Neural cell (in vitro differentiated cells): ENCODE results near the gene FAM181B. TPM values are rescaled to one million over a fixed set of nuclear protein-coding genes. Genes with fewer than 3 reads are reported as not detected.

Source experiments
- H2AFZ ChIP-seq: fragments of 200-600, 300-800 bp; sonication (generic), shearing (Covaris generic); 2 replicates; pipeline ENCODE4 v1.6.0; 2014; ENCODE audit warnings: low read depth, mild to moderate bottlenecking, antibody characterized with exemption, low read length, moderate library complexity
- H3F3A ChIP-seq: fragments of 200-600 bp; shearing (Covaris generic); 2 replicates; pipeline ENCODE4 v1.6.1; 2016; ENCODE audit warnings: mild to moderate bottlenecking, moderate library complexity, mixed read lengths, antibody characterized with exemption, low read length; ENCODE audit not compliant: insufficient read depth, poor library complexity, severe bottlenecking
- H3K27ac ChIP-seq: fragments of 200-600, 300-800 bp; sonication (generic), shearing (Covaris generic); 2 replicates; pipeline ENCODE4 v1.5.1; 2014; ENCODE audit warnings: mild to moderate bottlenecking, low read length, moderate library complexity
- H3K27me3 ChIP-seq: fragments of 300-800, 200-600 bp; sonication (generic), shearing (Covaris generic); 2 replicates; pipeline ENCODE4 v1.6.0; 2014; ENCODE audit warnings: mild to moderate bottlenecking, low read depth, low read length, moderate library complexity; ENCODE audit not compliant: insufficient read depth
- H3K36me3 ChIP-seq: fragments of 300-800, 200-600 bp; sonication (generic), shearing (Covaris generic); 2 replicates; pipeline ENCODE4 v1.5.1; 2014; ENCODE audit warnings: mild to moderate bottlenecking, antibody characterized with exemption, low read length, moderate library complexity; ENCODE audit not compliant: insufficient read depth
- H3K4me2 ChIP-seq: fragments of 300-800, 200-600 bp; sonication (generic), shearing (Covaris generic); 2 replicates; pipeline ENCODE4 v1.6.0; 2014; ENCODE audit warnings: mild to moderate bottlenecking, low read length
- H3K4me3 ChIP-seq: fragments of 300-800, 200-600 bp; sonication (generic), shearing (Covaris generic); 2 replicates; pipeline ENCODE4 v1.5.1; 2014; ENCODE audit warnings: mild to moderate bottlenecking, low read length, moderate library complexity
- H3K79me2 ChIP-seq: fragments of 200-600 bp; shearing (Covaris generic); replicated peaks from 2 replicates; pipeline ENCODE4 v1.6.0; 2014; ENCODE audit warnings: mild to moderate bottlenecking, low read length, moderate library complexity; ENCODE audit not compliant: insufficient read depth
- H3K9ac ChIP-seq: fragments of 300-800, 200-600 bp; sonication (generic), shearing (Covaris generic); 2 replicates; pipeline ENCODE4 v1.6.1; 2016; ENCODE audit warnings: mild to moderate bottlenecking, low read length, mixed read lengths
- H3K9me2 ChIP-seq: fragments of 200-600 bp; shearing (Covaris generic); 2 replicates; pipeline ENCODE4 v1.6.1; 2016; ENCODE audit warnings: mild to moderate bottlenecking, low read length, mixed read lengths; ENCODE audit not compliant: insufficient read depth
- H3K9me3 ChIP-seq: fragments of 200-600, 300-800 bp; sonication (generic), shearing (Covaris generic); 2 replicates; pipeline ENCODE4 v1.6.1; 2016; ENCODE audit warnings: mild to moderate bottlenecking, mixed run types, low read length, moderate library complexity, mixed read lengths
- H4K20me1 ChIP-seq: fragments of 200-600 bp; shearing (Covaris generic); 2 replicates; pipeline ENCODE4 v1.6.1; 2016; ENCODE audit warnings: mild to moderate bottlenecking, mixed run types; ENCODE audit not compliant: insufficient read depth
- EP300 ChIP-seq: fragments of 450-650 bp; conservative IDR thresholded peaks from 2 replicates; pipeline ENCODE4 v1.6.1; 2014; ENCODE audit warnings: antibody characterized with exemption, mild to moderate bottlenecking, moderate library complexity; ENCODE audit not compliant: poor library complexity, severe bottlenecking
- EZH2 ChIP-seq: fragments of 200-600, 300-800 bp; shearing (Covaris generic), sonication (generic); IDR thresholded peaks from 2 replicates; pipeline ENCODE4 v1.6.1; 2014; ENCODE audit warnings: antibody characterized with exemption, low read length, borderline replicate concordance, mild to moderate bottlenecking; ENCODE audit not compliant: insufficient read depth, poor library complexity, severe bottlenecking
- MXI1 ChIP-seq: fragments of 450-650 bp; conservative IDR thresholded peaks from 2 replicates; pipeline ENCODE4 v1.6.1; 2014; ENCODE audit warnings: antibody characterized with exemption, mild to moderate bottlenecking; ENCODE audit not compliant: poor library complexity, severe bottlenecking
- POLR2AphosphoS5 ChIP-seq: IDR thresholded peaks from 2 replicates; pipeline ENCODE4 v1.6.1; 2012
- RAD21 ChIP-seq: fragments of 450-650 bp; conservative IDR thresholded peaks from 2 replicates; pipeline ENCODE4 v1.6.1; 2014; ENCODE audit warnings: antibody characterized with exemption, mild to moderate bottlenecking, moderate library complexity
- REST ChIP-seq: IDR thresholded peaks from 2 replicates; pipeline ENCODE4 v1.6.1; 2012; ENCODE audit warnings: borderline replicate concordance
- SMC3 ChIP-seq: fragments of 450-650 bp; conservative IDR thresholded peaks from 2 replicates; pipeline ENCODE4 v1.6.1; 2014; ENCODE audit warnings: antibody characterized with exemption, mild to moderate bottlenecking, moderate library complexity; ENCODE audit not compliant: poor library complexity
- TAF1 ChIP-seq: IDR thresholded peaks from 2 replicates; pipeline ENCODE4 v1.6.1; 2012; ENCODE audit warnings: low read depth
- polyA plus RNA-seq: library from polyadenylated mRNA; depleted of rRNA; stranded (reverse); fragments of >200 nt; gene quantifications from 2 replicates; pipeline ENCODE4 v1.2.3, GENCODE V29; 2014
- TF ChIP-seq, protein P1 (sequence below): fragments of 450-650 bp; IDR thresholded peaks from 2 replicates; pipeline ENCODE4 v1.5.1; 2014; ENCODE audit warnings: antibody characterized with exemption, mild to moderate bottlenecking, moderate library complexity; ENCODE audit not compliant: poor library complexity, severe bottlenecking

FAM181B gene
- polyA plus RNA-seq, 1 donor from 2014 or later, result 1.3 TPM

DNA sequence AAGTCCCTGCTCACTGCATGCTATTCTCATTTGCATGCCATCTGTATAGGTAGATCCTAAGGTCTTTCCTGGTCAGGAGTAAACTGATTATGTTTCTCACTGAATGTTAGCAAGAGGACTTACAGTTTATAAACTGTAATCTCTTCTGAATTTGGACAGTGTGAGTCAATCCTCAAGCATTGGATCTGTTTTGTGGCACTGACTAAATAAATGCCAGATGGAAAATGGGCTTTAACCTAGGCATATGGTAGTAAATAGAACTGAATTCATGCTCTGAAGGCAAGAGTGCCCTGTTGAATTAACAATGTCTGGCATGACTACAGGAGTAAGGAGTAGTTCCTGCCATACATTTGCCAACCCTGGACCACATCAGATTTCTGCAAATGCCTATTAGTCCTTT lies 11.4 kb downstream of the FAM181B start:
- no peak overlapping the region for H3K4me2 ChIP-seq
- H3F3A ChIP-seq, result no peaks in the 10 kb centered on the region
- H4K20me1 ChIP-seq, result no peaks in the 10 kb centered on the region
- no peak overlapping the region for H3K27ac ChIP-seq
- H3K27me3 ChIP-seq, result no peaks in the 10 kb centered on the region
- H3K4me3 ChIP-seq, result no peak overlapping the region
- no peaks in the 10 kb centered on the region for H3K9me2 ChIP-seq
- no peak overlapping the region for H3K9ac ChIP-seq
- H2AFZ ChIP-seq, result no peak overlapping the region
- H3K9me3 ChIP-seq, result no peaks in the 10 kb centered on the region
- no peak for TF ChIP-seq MXI1
- TF ChIP-seq REST, result no peak
- no peak for TF ChIP-seq SMC3
- no peak for TF ChIP-seq RAD21
- no peak for TF ChIP-seq POLR2AphosphoS5
- TF ChIP-seq TAF1, result no peak
- no peak for TF ChIP-seq EZH2
- no peak for TF ChIP-seq EP300
- TF ChIP-seq, protein P1, sequence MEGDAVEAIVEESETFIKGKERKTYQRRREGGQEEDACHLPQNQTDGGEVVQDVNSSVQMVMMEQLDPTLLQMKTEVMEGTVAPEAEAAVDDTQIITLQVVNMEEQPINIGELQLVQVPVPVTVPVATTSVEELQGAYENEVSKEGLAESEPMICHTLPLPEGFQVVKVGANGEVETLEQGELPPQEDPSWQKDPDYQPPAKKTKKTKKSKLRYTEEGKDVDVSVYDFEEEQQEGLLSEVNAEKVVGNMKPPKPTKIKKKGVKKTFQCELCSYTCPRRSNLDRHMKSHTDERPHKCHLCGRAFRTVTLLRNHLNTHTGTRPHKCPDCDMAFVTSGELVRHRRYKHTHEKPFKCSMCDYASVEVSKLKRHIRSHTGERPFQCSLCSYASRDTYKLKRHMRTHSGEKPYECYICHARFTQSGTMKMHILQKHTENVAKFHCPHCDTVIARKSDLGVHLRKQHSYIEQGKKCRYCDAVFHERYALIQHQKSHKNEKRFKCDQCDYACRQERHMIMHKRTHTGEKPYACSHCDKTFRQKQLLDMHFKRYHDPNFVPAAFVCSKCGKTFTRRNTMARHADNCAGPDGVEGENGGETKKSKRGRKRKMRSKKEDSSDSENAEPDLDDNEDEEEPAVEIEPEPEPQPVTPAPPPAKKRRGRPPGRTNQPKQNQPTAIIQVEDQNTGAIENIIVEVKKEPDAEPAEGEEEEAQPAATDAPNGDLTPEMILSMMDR, result no peak
- no peaks in the 10 kb centered on the region for H3K79me2 ChIP-seq
- H3K36me3 ChIP-seq, result no peaks in the 10 kb centered on the region

DNA sequence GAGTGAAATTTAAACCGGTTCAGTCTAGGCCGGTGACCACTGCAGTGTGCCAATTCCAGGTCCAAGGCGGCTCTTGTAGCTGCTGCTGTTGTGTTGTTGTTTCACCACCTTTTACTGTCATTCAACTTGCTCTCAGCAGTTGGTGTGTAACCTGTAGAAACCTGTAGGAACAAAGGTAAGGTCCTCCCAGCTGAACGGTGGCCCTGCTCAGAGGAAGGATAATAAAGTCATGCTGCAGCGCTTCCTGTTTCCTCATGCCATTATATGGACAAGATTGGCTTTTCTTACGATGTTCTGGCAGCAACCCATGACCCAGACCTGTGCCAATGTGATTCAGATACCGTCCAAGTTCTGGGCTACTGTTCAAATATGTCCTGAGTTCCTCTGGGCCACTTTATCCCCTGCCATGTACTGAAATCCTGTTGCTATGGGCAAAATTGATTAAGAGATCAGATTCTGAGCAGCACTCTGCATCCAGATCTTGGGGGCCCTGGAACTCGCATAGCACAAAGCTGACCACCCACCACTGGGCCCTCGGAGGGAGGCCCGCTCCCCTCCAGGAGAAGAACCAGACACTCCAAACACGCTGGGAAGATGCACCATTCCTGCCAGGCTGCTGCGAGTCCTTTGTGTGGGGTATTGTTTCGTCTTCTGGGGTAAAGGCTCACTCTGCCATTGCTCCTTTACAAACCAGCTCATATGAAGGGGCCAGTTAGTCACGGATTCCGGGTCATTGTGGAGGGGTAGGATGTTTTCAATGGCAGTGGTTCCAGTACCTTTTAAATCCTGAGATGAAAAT lies 13.2 kb downstream of the FAM181B start:
- Histone ChIP-seq H3K79me2 (no peaks in the 10 kb centered on the region), H3K27ac (no peak overlapping the region), H3K9me3 (no peaks in the 10 kb centered on the region), H3K9me2 (no peaks in the 10 kb centered on the region), H3K4me3 (no peak overlapping the region), H3F3A (no peaks in the 10 kb centered on the region), H3K4me2 (no peak overlapping the region), H3K36me3 (no peaks in the 10 kb centered on the region), H4K20me1 (no peaks in the 10 kb centered on the region), H3K27me3 (no peaks in the 10 kb centered on the region), H3K9ac (no peak overlapping the region), H2AFZ (no peak overlapping the region)
- TF ChIP-seq MXI1 (no peak), EZH2 (no peak), SMC3 (no peak), RAD21 (no peak), TAF1 (no peak), REST (no peak), POLR2AphosphoS5 (no peak), EP300 (no peak)
- TF ChIP-seq, protein P1, result no peak
